ENCODE measurements around the gene FAM186B.

FAM186B gene

DNA sequence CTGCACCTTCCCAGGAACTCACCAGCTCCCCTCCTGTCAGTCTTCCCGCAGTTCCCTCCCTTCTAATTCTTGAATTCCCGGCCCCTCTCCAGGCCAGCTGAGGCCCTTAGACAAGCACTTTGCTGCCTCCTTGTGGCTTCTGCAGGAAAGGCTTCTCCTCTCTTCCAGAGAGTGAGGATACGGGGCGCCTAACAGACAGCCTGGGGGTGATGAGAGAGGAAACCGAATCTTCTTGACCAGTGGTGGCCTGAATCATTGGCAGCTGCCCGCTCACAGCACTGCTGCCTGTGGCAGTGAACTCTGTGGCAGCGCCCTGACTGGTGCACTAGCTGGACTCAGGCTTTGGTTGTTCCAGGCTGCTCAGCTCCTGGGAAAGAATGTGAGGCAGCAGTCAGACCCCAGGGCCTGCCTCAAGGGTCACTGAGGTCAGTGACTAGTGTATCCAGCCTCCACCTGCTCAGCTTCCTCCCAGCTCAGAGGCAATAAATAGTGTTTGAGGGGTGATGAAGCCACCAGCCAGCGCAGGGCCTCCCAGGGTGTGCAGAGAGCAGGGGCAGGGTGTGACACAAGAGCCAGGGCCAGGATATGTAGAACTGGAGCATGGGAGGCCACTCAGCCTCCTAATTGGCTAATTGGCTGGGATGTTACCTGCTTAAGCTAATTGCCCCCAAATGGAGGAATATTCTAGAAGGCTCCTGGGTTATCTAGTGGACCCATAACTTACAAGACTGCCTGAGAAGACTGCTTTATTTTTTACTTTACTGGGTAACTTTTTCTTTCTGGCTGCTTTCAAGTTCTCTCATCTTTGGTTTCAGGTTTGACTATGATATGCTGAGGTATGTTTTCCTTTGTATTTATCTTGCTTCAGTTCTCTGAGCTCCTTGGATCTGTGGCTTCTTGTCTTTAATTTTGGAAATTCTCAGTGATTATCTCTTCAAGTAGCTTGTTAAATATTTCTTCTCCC lies 24.6 kb downstream of the FAM186B start:
- TF ChIP-seq, protein P1, sequence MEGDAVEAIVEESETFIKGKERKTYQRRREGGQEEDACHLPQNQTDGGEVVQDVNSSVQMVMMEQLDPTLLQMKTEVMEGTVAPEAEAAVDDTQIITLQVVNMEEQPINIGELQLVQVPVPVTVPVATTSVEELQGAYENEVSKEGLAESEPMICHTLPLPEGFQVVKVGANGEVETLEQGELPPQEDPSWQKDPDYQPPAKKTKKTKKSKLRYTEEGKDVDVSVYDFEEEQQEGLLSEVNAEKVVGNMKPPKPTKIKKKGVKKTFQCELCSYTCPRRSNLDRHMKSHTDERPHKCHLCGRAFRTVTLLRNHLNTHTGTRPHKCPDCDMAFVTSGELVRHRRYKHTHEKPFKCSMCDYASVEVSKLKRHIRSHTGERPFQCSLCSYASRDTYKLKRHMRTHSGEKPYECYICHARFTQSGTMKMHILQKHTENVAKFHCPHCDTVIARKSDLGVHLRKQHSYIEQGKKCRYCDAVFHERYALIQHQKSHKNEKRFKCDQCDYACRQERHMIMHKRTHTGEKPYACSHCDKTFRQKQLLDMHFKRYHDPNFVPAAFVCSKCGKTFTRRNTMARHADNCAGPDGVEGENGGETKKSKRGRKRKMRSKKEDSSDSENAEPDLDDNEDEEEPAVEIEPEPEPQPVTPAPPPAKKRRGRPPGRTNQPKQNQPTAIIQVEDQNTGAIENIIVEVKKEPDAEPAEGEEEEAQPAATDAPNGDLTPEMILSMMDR (IDR thresholded peaks at IDR 0.05; ENCODE audit: borderline replicate concordance, insufficient read depth, low read depth, low read length), result peak; percentile 86
- H3K4me3 ChIP-seq (ENCODE audit: low read depth, low read length), result no peak overlapping the region

DNA sequence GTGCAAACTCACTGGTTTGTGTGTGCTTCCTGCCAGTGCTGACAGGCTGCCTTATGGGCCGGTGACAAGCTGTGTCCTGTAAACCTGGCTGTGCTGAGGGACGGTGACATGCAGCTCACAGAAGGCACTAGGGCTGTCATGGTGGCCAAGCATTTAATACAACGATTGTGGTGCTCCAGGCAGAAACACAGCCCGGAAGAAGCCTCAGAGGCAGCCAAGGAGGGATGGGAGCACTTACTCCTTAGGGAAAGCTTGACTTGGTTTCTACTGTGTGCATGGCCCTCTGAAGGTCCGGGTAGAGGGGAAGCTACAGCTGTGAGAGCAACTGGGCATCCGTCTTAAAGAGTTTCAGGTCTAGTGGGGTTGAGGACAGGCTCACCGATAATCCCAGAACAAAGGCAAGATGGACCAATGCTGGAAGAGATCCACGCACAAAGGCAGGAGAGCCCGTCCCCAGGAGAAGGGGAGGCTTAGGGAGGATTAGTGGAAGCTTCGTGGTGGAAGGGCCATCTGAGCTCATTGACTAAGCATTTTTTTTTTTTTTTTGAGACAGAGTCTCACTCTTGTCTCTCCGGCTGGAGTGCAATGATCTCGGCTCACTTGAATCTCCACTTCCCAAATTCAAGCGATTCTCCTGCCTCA lies 26.8 kb downstream of the FAM186B start:
- no peak overlapping the region for H3K4me3 ChIP-seq (ENCODE audit: low read depth, low read length)
- TF ChIP-seq, protein P1 (IDR thresholded peaks at IDR 0.05; ENCODE audit: borderline replicate concordance, insufficient read depth, low read depth, low read length), result no peak

DNA sequence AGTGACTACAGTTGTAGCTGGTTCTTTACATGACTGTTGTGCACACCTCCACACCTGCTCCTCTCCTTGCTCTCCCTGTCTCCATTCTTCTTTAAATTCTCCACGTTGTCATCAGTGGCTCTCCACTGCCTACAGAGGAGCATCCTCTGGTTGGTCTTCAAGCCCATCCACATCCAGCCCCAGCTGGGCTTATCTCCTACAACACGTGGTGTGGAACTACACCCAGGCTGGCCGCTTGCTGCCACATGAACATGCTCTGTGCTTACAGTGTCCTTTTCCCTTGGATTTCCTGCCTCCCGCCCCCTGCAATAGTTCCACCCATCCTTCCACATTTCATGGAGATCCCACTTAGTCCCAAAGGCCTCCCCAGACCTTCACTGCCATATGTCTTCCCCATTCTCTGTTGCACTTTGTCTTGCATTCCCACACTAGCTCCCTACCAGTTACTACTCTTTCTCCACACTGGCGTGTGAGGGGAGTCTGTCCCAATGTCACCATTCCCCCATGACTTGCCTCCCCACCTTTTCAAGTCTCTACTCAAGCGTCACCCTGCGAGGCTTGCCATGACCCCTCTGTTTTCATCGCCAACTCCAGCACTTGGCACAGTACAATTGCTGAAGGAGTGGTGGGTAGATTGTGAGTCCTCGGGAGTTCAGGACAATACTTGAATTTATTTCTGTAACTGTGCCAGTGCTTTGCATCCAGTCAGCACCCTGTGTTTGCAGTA lies 27.7 kb downstream of the FAM186B start:
- H3K4me3 ChIP-seq (ENCODE audit: low read depth, low read length), result no peak overlapping the region
- TF ChIP-seq, protein P1 (IDR thresholded peaks at IDR 0.05; ENCODE audit: borderline replicate concordance, insufficient read depth, low read depth, low read length), result no peak

DNA sequence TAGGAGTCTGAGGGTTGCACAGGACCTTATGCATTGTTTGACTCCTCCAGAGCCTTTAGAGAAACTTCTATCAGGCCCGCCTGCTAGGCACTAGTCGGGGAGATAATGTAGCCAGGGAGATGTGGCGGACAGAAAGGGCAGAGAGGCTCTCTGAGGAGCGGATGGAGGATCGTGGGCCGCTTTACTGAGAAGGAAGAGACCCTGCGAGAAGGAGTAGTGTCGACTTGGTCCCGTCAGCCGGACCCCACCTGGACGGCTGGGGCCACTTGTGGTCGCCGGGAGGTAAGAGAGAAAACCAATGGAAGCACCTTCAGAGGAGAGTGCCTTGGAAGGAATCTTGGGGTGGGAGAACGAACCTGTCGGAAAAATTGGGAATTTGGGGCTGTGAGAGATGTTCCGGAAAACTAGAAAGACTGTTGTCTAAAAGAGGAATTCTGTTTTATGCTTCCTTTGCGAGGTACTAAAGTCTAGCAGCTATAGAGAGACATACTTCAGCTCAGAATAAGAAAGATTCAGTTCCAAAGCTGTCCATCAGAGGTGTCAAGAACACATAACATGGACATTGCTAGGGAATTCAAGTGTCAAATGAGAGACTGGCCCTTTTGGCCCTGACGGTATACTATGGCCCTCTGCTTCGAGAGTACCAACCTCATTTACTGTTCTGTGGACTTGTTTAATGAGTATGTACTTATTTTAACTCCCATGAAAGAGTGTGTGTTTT lies 36.8 kb downstream of the FAM186B start:
- H3K4me3 ChIP-seq (ENCODE audit: low read depth, low read length), result peak overlapping the region; percentile 92
- TF ChIP-seq, protein P1 (IDR thresholded peaks at IDR 0.05; ENCODE audit: borderline replicate concordance, insufficient read depth, low read depth, low read length), result no peak

DNA sequence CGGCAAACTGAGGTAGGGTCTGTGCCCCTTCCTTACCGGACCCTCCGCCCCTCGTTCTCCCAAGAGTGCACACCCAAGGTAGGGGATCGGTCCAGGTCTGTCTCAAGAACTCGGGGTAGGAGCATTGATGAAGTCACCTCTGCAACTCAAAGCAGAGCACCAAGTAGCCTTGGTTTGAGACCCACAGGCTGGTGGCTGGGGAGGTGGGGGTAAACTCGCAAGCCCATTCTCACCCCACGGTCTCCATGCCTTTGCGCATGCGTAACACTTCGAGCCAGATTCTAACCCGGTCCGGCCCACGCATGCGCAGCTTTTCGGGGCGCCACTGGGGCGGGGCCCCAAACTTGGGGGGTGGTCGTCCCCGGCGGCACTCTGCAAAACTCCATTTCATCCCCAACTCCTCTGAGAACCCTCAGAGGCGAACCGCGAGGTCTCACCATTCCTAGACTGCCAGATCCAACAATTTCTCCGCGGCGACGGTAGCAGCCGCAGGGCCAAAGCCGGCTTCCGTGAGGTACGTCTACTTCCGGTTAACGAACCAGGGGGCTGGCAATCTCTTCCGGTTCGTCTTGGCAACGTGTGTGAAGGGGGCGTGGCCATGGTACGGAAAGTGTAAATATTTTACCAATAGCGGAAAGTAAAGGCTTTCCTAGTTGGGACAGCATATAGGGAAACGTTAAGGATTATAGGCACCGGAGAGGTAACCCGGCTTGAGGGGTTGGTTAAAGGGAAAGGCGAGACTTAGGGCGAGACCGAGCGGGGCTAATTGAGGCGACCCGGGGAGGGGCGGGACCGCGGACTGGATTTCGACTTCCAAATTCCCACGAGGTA lies 37.6 kb downstream of the FAM186B start, which contains the start of gene MCRS1:
TSS of gene MCRS1 (minus strand) at position 532 of the 831 bp plus-strand sequence. CDS start 1,411 bp downstream, outside the sequence.
- TF ChIP-seq, protein P1 (IDR thresholded peaks at IDR 0.05; ENCODE audit: borderline replicate concordance, insufficient read depth, low read depth, low read length), result no peak
- H3K4me3 ChIP-seq (ENCODE audit: low read depth, low read length), result peak within 1 kb of the TSS; percentile 92

DNA sequence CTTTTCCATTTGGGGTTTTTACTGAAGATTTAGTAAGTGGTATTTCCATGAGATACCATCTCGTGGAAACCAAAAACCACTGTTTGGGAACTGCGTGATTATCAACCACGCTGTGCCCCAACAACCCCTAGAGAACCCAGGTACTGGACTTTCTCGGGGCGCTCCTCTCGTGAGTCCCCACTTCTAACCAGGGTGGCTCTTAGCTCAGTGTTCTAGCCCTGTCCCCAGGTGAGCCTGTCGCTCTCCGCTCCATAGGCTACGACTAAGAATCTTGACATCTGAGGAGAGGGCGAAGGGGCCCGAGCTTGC lies 38.2 kb downstream of the FAM186B start:
- TF ChIP-seq, protein P1 (IDR thresholded peaks at IDR 0.05; ENCODE audit: borderline replicate concordance, insufficient read depth, low read depth, low read length), result no peak
- peak overlapping the region; percentile 92 for H3K4me3 ChIP-seq (ENCODE audit: low read depth, low read length)
